A549 (cell line): ENCODE results near the gene DACT2. TPM values are rescaled to one million over a fixed set of nuclear protein-coding genes. Genes with fewer than 3 reads are reported as not detected.

ENCODE experiments used
- ATAC-seq, 2 experiments: fragments of 200-7000 bp in 1 of 2; fragments of >200 bp in 1 of 2; cut with Nextera tagmentation in 1 of 2; cut with Tn5 transposase in 1 of 2; 3 replicates each; pipeline versions ENCODE4 v1.8.0 to v1.9.1; 2018 to 2020; ENCODE audit warnings: mild to moderate bottlenecking in 1 of 2, moderate library complexity in 1 of 2
- CTCF ChIA-PET: fragments of 300-600 bp; sonication (Branson Sonifier 250); formaldehyde crosslinking; extraction: SDS; loops from one replicate; lab custom pipeline; 2021; ENCODE audit warnings: antibody characterized with exemption, inconsistent platforms; lab: Yijun Ruan, JAX
- POLR2A ChIA-PET: fragments of 350-600 bp; formaldehyde crosslinking; extraction: SDS; loops from one replicate; lab custom pipeline; 2021; ENCODE audit warnings: antibody characterized with exemption, inconsistent platforms; lab: Yijun Ruan, JAX
- DNase-seq, 2 experiments: peaks; one replicate each; pipeline versions ENCODE4 v3.0.0 to v3.0.0-alpha.2; 2011 to 2016; ENCODE audit warnings: low read depth in 1 of 2, low spot score in 1 of 2
- FAIRE-seq: peaks from 2 replicates; lab custom pipeline; 2011; peaks lifted over from hg19 to GRCh38; lab: Jason Lieb, UNC
- H3K27ac ChIP-seq, 2 experiments: fragments of >200 bp; sonication (Bioruptor Twin); formaldehyde crosslinking; 3 replicates each; pipeline ENCODE4 v1.5.1; 2016 to 2017
- H3K4me1 ChIP-seq: fragments of >200 bp; sonication (Bioruptor Twin); formaldehyde crosslinking; 3 replicates; pipeline ENCODE4 v1.6.1; 2016
- H3K4me2 ChIP-seq: fragments of >200 bp; sonication (Bioruptor Twin); formaldehyde crosslinking; 3 replicates; pipeline ENCODE4 v1.6.1; 2016
- H3K4me3 ChIP-seq: fragments of >200 bp; sonication (Bioruptor Twin); formaldehyde crosslinking; 3 replicates; pipeline ENCODE4 v1.5.1; 2016
- H3K9me3 ChIP-seq: fragments of >200 bp; sonication (Bioruptor Twin); formaldehyde crosslinking; 3 replicates; pipeline ENCODE4 v1.6.1; 2016
- BHLHE40 ChIP-seq: IDR thresholded peaks from 2 replicates; pipeline ENCODE4 v1.6.1; 2012; ENCODE audit warnings: low read depth, low read length, inconsistent platforms
- CHD4 ChIP-seq: fragments of 200-600 bp; sonication (generic); IDR thresholded peaks from 2 replicates; pipeline ENCODE4 v1.6.1; 2016; ENCODE audit warnings: antibody characterized with exemption, mild to moderate bottlenecking, borderline replicate concordance
- EHF ChIP-seq: fragments of 250-450 bp; sonication (Bioruptor Pico); IDR thresholded peaks from 2 replicates; pipeline ENCODE4 v1.5.0; 2020; ENCODE audit warnings: mild to moderate bottlenecking
- EHMT2 ChIP-seq: fragments of 200-600 bp; sonication (generic); IDR thresholded peaks from 2 replicates; pipeline ENCODE4 v1.6.1; 2016; ENCODE audit warnings: antibody characterized with exemption, low read depth, mild to moderate bottlenecking, moderate library complexity
- EP300 ChIP-seq, 2 experiments: fragments of >200 bp; sonication (Bioruptor Twin); formaldehyde crosslinking; IDR thresholded peaks; 2 replicates in 1 of 2; 3 replicates in 1 of 2; pipeline ENCODE4 v1.6.1; 2016 to 2017
- ESRRA ChIP-seq: fragments of 150-350 bp; IDR thresholded peaks from 2 replicates; pipeline ENCODE4 v1.6.1; 2014; ENCODE audit warnings: mild to moderate bottlenecking, low read length, borderline replicate concordance
- FOSB ChIP-seq: fragments of 250-450 bp; sonication (Bioruptor Pico); IDR thresholded peaks from 2 replicates; pipeline ENCODE4 v1.5.0; 2020; ENCODE audit warnings: mild to moderate bottlenecking, moderate library complexity
- HEYL ChIP-seq: fragments of 250-450 bp; sonication (Bioruptor Pico); IDR thresholded peaks from 2 replicates; pipeline ENCODE4 v1.8.0; 2021; ENCODE audit warnings: mild to moderate bottlenecking, moderate library complexity
- HOXA7 ChIP-seq: fragments of 250-450 bp; sonication (Bioruptor Pico); IDR thresholded peaks from 2 replicates; pipeline ENCODE4 v1.5.0; 2020; ENCODE audit warnings: mild to moderate bottlenecking, moderate library complexity
- HOXB13 ChIP-seq: fragments of 250-450 bp; sonication (Bioruptor Pico); IDR thresholded peaks from 2 replicates; pipeline ENCODE4 v1.5.0; 2020; ENCODE audit warnings: low read depth, mild to moderate bottlenecking, moderate library complexity
- JUN ChIP-seq, 2 experiments: fragments of >200 bp; sonication (Bioruptor Twin); formaldehyde crosslinking; IDR thresholded peaks; 2 replicates in 1 of 2; 3 replicates in 1 of 2; pipeline ENCODE4 v1.6.1; 2016 to 2017
- JUNB ChIP-seq: fragments of >200 bp; sonication (Bioruptor Twin); formaldehyde crosslinking; IDR thresholded peaks from 2 replicates; pipeline ENCODE4 v1.6.1; 2016
- KDM5A ChIP-seq: fragments of 200-600 bp; sonication (generic); IDR thresholded peaks from 2 replicates; pipeline ENCODE4 v1.6.1; 2016; ENCODE audit warnings: antibody characterized with exemption, mild to moderate bottlenecking
- NR3C1 ChIP-seq: fragments of >200 bp; sonication (Bioruptor Twin); formaldehyde crosslinking; IDR thresholded peaks from 3 replicates; pipeline ENCODE4 v1.6.1; 2017
- RAD21 ChIP-seq, 2 experiments: fragments of >200 bp in 1 of 2; sonication (Bioruptor Twin) in 1 of 2; formaldehyde crosslinking in 1 of 2; IDR thresholded peaks in 1 of 2; conservative IDR thresholded peaks in 1 of 2; 2 replicates in 1 of 2; 3 replicates in 1 of 2; pipeline ENCODE4 v1.6.1; 2012 to 2018; ENCODE audit warnings: inconsistent platforms in 1 of 2
- RARB ChIP-seq: fragments of 250-450 bp; sonication (Bioruptor Pico); IDR thresholded peaks from 2 replicates; pipeline ENCODE4 v1.8.0; 2021; ENCODE audit warnings: mild to moderate bottlenecking, moderate library complexity
- RFX5 ChIP-seq: fragments of 450-650 bp; IDR thresholded peaks from 2 replicates; pipeline ENCODE4 v1.7.1; 2014; ENCODE audit warnings: antibody characterized with exemption, mild to moderate bottlenecking, moderate library complexity
- WGBS: methylation state at CpG from one replicate; pipeline ENCODE4 v1.1.6; 2017; ENCODE audit errors: missing lambda C conversion rate; 5-methylcytosine and 5-hydroxymethylcytosine counted together
- polyA plus RNA-seq, 4 experiments: library from polyadenylated mRNA; depleted of rRNA in 3 of 4; stranded (reverse); fragments of >200 nt; fragmentation: RNase III in 1 of 4; extraction: RNeasy Plus Mini Kit Qiagen cat#74134 plus additional on column Dnase treatment in 1 of 4; gene quantifications; 2 replicates in 3 of 4; 3 replicates in 1 of 4; pipeline ENCODE4 v1.2.3, GENCODE V29; 2011 to 2017
- TF ChIP-seq, protein P1 (sequence below): fragments of 150-350 bp; IDR thresholded peaks from 2 replicates; pipeline ENCODE4 v1.6.1; 2014; ENCODE audit warnings: low read depth, mild to moderate bottlenecking, low read length
- TF ChIP-seq, protein P2 (sequence below): IDR thresholded peaks from 2 replicates; pipeline ENCODE4 v1.6.1; 2012
- TF ChIP-seq, protein P3 (sequence below): IDR thresholded peaks from 2 replicates; pipeline ENCODE4 v1.6.1; 2012

DACT2 gene
- polyA plus RNA-seq, 2 of the 4 experiments (the other 2 are of a cell fraction), result 0.63 to 1.5 TPM

DNA sequence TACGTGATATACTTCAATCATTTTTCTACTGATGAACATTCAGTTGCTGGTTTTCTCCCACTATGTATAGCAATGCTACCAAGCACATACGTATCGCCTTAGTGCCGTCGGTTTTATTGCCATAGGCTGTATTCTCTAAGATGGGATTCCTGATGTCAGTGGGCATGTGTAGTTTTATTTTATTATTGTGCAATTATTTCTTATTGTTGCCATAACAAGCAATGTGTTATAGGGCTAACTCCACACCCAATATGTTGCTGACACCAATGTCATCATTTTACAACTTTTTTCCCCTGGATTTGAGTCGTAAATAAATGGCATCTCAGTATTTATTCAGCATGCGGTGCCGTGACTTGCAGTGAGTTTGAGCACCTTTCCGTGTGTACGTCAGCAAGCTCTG is 10.8 kb upstream of the DACT2 start (continued):
- TF ChIP-seq, protein P1, sequence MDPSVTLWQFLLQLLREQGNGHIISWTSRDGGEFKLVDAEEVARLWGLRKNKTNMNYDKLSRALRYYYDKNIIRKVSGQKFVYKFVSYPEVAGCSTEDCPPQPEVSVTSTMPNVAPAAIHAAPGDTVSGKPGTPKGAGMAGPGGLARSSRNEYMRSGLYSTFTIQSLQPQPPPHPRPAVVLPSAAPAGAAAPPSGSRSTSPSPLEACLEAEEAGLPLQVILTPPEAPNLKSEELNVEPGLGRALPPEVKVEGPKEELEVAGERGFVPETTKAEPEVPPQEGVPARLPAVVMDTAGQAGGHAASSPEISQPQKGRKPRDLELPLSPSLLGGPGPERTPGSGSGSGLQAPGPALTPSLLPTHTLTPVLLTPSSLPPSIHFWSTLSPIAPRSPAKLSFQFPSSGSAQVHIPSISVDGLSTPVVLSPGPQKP, result no peak
- TF ChIP-seq RARB, result no peak

DNA sequence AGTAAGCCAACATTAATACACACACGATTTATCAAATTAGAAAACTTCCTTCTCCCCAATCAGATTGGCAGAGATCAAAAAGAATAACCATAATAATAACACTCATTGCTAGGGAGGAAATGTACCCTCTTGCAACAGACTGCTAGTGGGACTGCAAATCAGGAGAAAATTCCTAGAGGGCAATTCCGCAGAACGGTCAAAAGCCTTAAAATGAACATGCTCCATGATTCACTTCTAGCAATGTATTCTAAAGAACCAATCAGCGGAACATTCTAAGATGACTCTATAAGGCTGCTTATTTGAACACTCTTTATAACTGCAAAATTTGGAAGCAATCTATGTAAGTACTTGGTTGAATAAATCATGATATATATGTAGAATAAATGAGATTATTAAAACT is 8.5 kb upstream of the DACT2 start:
- WGBS, result 91% methylated on average over 4 of the region's 4 CpGs
- POLR2A ChIA-PET, result no interaction called here

DNA sequence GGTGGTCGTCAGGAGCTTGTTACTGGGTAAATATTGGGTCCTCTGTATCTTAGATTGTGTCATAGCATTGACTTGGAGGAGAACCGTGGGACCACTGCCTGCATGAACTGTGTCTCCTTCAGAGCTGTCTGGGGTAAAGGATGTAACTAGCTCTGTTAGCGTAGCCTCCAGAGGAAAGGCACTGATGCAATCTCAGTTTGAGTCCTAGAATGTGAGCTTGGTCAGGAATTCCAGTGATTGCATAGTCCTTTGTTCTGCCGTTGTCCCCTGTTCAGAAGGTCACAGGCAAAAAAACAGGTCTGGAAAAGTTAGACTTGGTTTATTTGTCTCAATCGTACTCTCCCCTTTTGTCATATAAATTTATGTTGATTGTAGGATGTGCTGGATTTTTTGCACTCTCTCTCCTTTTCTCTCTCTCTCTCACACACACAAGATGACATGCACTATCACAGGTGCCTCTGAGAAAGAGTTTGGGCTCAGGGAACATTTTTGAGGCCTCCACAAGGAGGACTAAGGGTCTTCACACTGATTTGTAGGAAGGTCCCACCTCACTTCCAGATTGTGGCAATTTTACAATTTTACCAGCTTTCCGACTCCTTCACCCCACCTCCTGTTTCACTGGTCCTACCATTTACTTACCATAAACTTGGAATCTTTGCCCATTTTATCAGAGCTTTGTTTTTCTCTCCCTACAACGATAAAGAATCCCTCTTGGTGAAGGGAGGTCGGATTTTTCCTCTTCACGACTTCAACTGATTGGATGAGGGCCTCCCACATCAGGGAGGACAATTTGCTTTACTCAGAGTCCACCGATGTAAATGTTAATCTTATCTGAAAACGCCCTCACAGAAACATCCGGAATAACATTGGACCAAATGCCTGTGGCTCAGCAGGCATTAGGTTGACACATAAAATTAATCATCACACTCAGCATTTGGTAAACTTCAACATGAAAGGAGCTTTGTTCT is 7.0 kb upstream of the DACT2 start:
- H3K4me1 ChIP-seq, result peaks cover 4% of the 10 kb centered on the region; the same call in 1 of the 3 replicates
- no peak for FAIRE-seq
- H3K4me2 ChIP-seq, result peak overlapping the region; percentile 11; the same call in 1 of the 3 replicates
- CTCF ChIA-PET, result interaction anchor here (1.3 kb wide), 1 partner anchor 169 kb away, joined by 3 read pairs; no protein-coding TSS in a partner anchor
- 40% methylated on average over 12 of the region's 12 CpGs for WGBS
- peak overlapping the region; percentile 46 to 72; a peak in 5 of 6 replicates for H3K27ac ChIP-seq
- no peaks in the 10 kb centered on the region for H3K9me3 ChIP-seq
- POLR2A ChIA-PET, result interaction anchor here (0.5 kb wide), 1 partner anchor 19 kb away, joined by 3 read pairs; no protein-coding TSS in a partner anchor
- ATAC-seq, result no peak
- H3K4me3 ChIP-seq, result no peak overlapping the region
- no peak for TF ChIP-seq EHMT2
- no peak for TF ChIP-seq KDM5A
- no peak for TF ChIP-seq HEYL (CRISPR knock-in tag)
- no peak for TF ChIP-seq JUN (IDR thresholded peaks at IDR 0.05)
- TF ChIP-seq, protein P2, sequence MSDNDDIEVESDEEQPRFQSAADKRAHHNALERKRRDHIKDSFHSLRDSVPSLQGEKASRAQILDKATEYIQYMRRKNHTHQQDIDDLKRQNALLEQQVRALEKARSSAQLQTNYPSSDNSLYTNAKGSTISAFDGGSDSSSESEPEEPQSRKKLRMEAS, result no peak
- no peak for TF ChIP-seq FOSB
- no peak for TF ChIP-seq HOXA7 (CRISPR knock-in tag)
- no peak for TF ChIP-seq RARB
- TF ChIP-seq, protein P3, sequence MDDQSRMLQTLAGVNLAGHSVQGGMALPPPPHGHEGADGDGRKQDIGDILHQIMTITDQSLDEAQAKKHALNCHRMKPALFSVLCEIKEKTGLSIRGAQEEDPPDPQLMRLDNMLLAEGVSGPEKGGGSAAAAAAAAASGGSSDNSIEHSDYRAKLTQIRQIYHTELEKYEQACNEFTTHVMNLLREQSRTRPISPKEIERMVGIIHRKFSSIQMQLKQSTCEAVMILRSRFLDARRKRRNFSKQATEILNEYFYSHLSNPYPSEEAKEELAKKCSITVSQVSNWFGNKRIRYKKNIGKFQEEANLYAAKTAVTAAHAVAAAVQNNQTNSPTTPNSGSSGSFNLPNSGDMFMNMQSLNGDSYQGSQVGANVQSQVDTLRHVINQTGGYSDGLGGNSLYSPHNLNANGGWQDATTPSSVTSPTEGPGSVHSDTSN, result no peak
- TF ChIP-seq RAD21 (conservative IDR thresholded peaks at IDR 0.05 in 1 of 2, IDR thresholded peaks at IDR 0.05 in 1 of 2), result no peak
- TF ChIP-seq RFX5, result no peak
- TF ChIP-seq BHLHE40, result no peak
- TF ChIP-seq CHD4, result no peak
- TF ChIP-seq ESRRA, result no peak
- TF ChIP-seq, all 56 proteins: peak for 0
- peak in 1 of 2 experiments; percentile 16 for DNase-seq

More for the DNA sequence above, 8.5 kb upstream of the DACT2 start:
- H3K4me3 ChIP-seq, result no peak overlapping the region
- FAIRE-seq, result no peak
- no peak for TF ChIP-seq EHF
- TF ChIP-seq, protein P3, result no peak
- TF ChIP-seq EP300 (IDR thresholded peaks at IDR 0.05), result no peak
- TF ChIP-seq HOXB13 (CRISPR knock-in tag), result no peak
- TF ChIP-seq JUNB, result no peak
- no peak for TF ChIP-seq NR3C1
- no peak for ATAC-seq
- H3K9me3 ChIP-seq, result no peaks in the 10 kb centered on the region
- DNase-seq, result no peak
- H3K4me2 ChIP-seq, result no peak overlapping the region
- peaks cover 4% of the 10 kb centered on the region; the same call in 1 of the 3 replicates for H3K4me1 ChIP-seq
- no peak overlapping the region for H3K27ac ChIP-seq
- CTCF ChIA-PET, result no interaction called here
